NCI-H748 (cell line): ENCODE results near the gene KCNC1.

Experiments
- DNase-seq: peaks from one replicate; lab custom pipeline; 2025; ENCODE audit not compliant: unreplicated experiment; lab: John Stamatoyannopoulos, UW

The KCNC1 gene

DNA sequence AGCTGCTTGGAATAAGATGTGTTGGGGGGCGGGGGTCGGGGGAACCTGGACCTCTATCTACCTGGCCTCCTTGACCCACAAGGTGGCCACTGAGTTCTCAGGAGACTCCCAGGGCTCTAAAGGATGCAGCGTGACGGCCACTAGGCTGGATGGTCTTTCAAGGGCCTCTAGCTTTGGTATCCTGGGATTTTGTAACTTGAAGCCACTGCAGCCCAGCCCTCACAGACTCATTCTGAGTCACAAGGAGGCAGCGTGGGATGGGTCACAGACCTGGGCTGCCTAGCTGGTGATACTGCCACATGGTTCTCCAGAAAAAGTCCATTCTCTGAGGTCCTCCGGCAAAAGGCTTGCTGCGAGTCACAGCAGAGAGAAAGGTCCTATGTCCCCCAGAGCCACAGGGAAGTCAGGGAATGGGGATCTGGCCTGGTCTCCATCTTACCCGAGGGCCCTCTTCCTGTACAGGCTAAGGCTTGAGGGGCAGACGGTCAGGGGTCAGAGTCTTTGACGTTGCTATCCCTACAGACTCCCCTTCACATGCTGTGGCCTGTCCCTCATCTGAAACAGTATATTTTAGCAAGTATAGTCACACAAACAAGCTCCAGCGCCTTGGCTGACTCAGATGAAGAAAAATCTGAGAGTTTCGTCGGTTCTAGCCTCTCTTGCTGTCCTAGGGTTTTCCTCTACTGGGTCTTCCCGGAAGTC is 52.4 kb downstream of the KCNC1 start:
- DNase-seq: no peak

DNA sequence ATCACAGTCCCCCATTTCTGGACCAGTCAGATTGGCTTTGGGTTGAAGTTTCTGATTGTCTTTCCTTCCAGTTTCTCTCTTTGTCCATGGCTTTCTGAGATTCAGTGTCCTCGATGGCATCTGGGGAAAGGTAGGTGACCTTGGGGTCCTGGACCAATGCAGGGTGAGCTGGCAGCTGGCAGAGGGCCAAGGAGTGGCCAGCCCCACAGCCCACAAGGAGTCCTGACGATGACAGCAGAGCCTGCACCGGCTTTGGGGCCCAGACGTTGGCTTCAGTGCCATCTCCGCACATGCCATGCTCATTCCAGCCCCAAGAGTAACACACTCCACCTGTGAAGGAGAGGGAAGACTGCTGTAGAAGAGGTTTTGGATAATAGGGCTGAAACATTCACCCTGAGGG is 53.5 kb downstream of the KCNC1 start:
- DNase-seq: no peak

GRCh38 chr11:17790453-17790852 is 55.9 kb downstream of the KCNC1 start:
- no peak for DNase-seq

GRCh38 chr11:17791144-17791543 is 56.6 kb downstream of the KCNC1 start:
- no peak for DNase-seq

- DNase-seq: no peak
Observed at GRCh38 chr11:17792161-17792560, 57.6 kb downstream of the KCNC1 start.

GRCh38 chr11:17793642-17794170 is 59.1 kb downstream of the KCNC1 start:
- DNase-seq: no peak

DNA sequence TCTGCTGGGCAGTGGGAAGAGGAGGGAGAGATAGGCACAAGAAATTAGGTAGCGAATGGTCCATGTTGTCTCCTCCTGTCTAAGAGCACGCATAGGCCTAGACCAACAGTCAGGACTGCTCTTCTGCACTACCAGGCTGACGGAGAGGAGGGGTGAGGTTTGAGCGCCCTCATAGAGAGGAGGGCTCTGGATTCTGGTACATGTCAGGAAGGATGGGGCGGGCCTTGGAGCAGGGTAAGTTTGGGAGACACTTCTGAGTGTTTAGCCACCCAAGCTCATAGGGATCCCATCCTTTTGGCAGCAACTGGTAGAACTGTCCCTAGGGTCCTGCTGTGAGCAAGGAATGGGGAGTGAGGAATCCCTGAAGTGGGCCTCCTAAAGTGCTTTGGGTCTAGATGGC is 60.4 kb downstream of the KCNC1 start:
- DNase-seq: no peak

DNA sequence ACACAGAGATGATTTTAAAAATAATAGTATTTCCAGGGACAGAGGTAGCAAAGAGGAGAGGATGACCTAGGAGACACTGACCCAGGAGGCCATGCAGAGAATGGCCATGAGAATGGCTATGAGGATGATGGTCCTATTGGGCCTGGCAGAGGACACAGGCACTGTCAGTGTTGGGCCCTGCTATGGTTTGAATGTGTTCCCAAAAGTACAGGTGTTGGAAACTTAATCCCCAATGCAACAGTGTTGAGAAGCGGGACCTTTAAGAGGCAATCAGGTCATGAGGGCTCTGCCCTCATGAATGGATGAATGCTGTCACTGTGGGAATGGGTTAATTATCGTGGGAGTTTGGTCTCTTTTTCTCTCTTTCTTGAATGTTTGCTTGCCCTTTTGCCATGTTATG is 61.6 kb downstream of the KCNC1 start:
- DNase-seq: no peak

- no peak for DNase-seq
Observed at GRCh38 chr11:17798253-17798652, 63.7 kb downstream of the KCNC1 start.

DNA sequence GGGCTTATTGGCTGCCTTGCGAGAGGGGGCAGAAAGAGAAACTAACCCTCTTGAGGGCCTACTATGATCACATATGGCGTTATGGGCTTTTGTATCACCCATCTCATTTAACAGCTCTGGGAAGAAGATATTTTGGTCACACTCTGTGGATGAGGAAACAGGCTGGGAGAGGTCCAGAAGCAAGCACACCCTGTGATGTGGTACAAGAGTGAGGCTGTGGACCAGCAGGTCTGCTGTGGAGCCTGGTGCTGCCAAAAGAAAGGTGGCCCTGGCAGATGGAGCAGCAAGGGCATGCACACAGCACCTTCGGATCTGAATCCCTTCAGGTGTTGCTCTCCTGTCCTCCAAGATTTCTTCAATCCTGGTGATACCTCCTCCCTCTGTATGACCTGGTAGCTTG is 64.1 kb downstream of the KCNC1 start:
- no peak for DNase-seq

DNA sequence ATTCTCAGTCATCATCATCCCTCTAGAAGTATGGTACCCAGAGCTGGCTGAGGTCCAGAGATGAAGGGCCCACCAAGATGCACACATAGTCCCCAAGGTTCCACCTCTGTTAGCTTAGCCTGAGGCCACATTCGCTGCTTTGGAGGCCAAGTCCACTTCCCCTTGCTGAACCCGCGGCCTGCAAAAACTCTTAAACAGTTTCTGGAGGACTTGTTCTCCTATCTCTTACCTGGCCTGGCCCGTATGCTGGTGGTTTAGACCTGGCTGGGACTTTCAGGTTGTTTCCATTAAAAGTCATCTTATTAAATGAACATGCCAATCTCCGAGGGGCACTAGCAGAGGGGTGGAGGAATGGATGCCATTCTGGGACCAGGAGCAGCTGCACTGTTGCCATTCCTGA is 64.6 kb downstream of the KCNC1 start:
- no peak for DNase-seq

- DNase-seq: no peak
Observed at GRCh38 chr11:17801166-17801565, 66.6 kb downstream of the KCNC1 start.

- DNase-seq: peak; percentile 56
Observed at GRCh38 chr11:17802491-17802890, 67.9 kb downstream of the KCNC1 start.

DNA sequence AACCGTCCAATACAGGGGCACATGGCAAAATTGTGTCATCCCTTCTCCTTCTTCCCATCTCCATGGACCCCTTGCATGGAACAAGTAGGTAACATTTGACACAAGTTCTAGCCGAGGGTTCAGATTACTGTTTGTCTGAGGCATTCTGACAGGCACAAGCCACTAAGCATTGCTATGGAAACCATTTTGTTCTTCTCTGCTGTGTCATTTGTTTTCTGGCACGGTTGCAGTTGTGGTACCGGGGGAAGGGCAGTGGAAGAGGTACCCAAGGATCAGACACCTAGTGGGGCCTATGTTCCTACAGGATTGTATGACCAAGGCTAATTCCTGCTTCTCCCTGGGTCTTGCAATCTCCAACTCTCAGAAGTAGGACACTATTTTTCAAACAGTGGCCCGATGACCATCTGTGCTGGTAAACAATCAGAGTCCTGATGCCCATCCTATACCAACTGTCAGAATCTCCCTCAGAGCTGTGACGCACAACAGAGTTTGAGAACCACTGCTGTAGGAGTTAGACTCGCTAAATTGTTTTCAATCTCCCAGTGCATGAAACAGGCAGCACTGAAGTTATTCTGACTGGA is 69.3 kb downstream of the KCNC1 start:
- peak; percentile 70 for DNase-seq

- no peak for DNase-seq
Observed at GRCh38 chr11:17805043-17805442, 70.5 kb downstream of the KCNC1 start.

DNA sequence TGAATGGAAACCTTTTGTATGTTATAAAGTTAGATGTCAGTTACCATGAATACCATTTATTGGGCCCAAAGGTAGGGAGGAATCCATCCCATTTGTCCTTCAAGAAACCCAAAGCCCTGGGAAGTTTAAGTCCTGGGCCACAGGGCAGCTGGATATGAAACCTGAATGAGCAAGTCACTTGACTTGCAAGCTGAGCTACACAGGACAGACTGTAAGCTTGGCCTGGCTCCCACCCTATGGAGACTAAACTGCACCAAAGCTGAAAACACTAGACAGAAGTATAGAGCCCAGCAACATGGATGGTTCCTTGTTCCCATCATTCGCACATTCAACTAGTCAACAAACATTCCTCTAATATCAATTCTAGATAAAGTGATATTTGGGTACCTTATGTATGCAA is 71.3 kb downstream of the KCNC1 start:
- DNase-seq: no peak

GRCh38 chr11:17807034-17807433 is 72.5 kb downstream of the KCNC1 start:
- DNase-seq: no peak

DNA sequence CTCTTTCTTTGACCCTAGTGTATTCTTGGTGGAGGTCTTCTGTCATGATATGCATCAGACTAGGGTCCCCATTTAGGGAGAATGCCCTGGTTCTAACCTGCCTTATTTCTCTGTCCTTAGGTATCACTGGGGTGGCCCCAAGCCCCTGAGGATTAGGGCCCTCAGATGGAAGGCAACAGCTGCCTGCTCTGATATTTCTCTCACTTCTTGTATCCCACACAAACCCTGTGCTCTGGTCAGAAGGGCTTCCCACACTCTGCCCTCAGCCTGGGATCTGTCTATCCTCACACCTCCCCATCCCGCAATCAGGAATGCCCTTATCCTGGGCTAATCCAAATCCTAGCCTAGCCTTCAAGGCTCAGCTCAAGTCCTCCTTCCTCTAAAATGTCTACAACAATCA is 75.5 kb downstream of the KCNC1 start:
- no peak for DNase-seq

- no peak for DNase-seq
Observed at GRCh38 chr11:17810746-17811145, 76.2 kb downstream of the KCNC1 start.

DNA sequence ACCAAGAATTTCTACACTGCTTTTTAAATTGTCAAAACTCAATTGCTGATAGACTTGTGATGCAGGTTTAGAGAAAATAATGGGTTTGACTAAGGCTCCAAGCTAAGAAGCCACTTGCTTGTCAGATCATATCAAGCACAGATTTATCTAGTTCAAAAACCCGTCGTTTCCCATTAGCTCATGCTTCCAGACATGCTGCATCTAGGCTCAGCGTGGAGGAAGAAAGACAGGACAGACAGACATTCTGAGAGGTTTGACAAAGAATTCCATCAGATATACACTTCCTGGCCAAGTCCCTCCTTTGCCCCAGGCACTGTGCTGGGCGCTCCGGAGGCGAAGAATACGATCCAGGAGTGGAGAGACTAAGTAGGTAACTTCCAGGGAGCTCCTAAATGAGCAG is 76.8 kb downstream of the KCNC1 start:
- DNase-seq: no peak

- DNase-seq: peak; percentile 93
Observed at GRCh38 chr11:17812091-17812864, 77.7 kb downstream of the KCNC1 start.

GRCh38 chr11:17812865-17813187 is 78.2 kb downstream of the KCNC1 start:
- DNase-seq: no peak
